ENCODE measurements around the gene SLC33A1.

SLC33A1 gene

DNA sequence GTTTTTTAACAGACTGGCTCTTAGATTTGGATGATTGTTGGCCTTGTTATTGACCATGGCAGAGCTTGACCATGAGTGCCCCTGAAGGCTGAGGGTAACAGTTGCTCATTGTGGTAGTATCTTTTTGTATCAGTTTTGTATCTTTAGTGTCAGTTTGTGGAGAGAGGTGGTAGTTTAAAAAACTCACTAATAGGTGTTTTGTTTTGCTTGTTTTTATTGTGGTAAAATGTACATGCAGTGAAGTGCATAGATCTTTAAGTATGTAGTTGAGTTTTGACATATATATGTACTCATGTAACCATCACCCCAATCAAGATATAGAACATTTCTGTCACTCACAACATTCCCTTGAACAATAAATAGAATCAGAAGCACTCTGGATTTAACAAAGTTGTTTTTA lies 26.1 kb upstream of the SLC33A1 start:
- no peak overlapping the region for H3K27ac ChIP-seq (ENCODE audit: low read depth in 2 of 2, low read length in 2 of 2)
- no peaks in the 10 kb centered on the region for H3K4me1 ChIP-seq (ENCODE audit: control insufficient read depth in 2 of 2, insufficient read depth in 2 of 2, low read length in 2 of 2)
- no peaks in the 10 kb centered on the region for H3K36me3 ChIP-seq (ENCODE audit: control insufficient read depth in 2 of 2, insufficient read depth in 2 of 2, low read length in 2 of 2)
- H3K4me3 ChIP-seq (ENCODE audit: low read length in 2 of 2), result no peak overlapping the region
- no peaks in the 10 kb centered on the region for H3K9me3 ChIP-seq (ENCODE audit: control insufficient read depth in 2 of 2, low read length in 2 of 2)
- H3K27me3 ChIP-seq (ENCODE audit: control insufficient read depth in 2 of 2, insufficient read depth in 2 of 2, low read length in 2 of 2), result no peaks in the 10 kb centered on the region
- H3K9ac ChIP-seq (ENCODE audit: low read depth in 1 of 2, low read length in 2 of 2), result no peak overlapping the region

DNA sequence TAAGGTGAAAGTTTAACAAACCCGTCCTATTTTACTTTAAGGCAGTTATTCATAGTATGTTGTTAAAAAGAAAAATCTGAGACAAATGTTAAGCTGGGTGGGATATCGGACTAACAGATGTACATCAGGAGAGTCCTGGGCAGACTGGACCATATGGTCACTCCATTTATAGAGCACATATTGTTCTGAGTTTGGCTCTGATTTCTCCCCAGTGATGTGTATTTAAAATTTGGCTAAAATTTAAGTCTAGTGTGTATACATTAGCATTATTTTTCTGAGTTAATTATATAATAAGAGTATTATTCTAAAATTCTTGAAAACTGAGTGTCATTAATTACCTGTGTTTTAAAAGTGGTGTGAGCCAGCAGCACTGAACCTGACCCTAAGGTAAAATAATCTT lies 22.3 kb upstream of the SLC33A1 start:
- Histone ChIP-seq H3K9ac (ENCODE audit: low read depth in 1 of 2, low read length in 2 of 2) (no peak overlapping the region), H3K27ac (ENCODE audit: low read depth in 2 of 2, low read length in 2 of 2) (no peak overlapping the region), H3K27me3 (ENCODE audit: control insufficient read depth in 2 of 2, insufficient read depth in 2 of 2, low read length in 2 of 2) (no peaks in the 10 kb centered on the region), H3K9me3 (ENCODE audit: control insufficient read depth in 2 of 2, low read length in 2 of 2) (no peaks in the 10 kb centered on the region), H3K36me3 (ENCODE audit: control insufficient read depth in 2 of 2, insufficient read depth in 2 of 2, low read length in 2 of 2) (no peaks in the 10 kb centered on the region), H3K4me3 (ENCODE audit: low read length in 2 of 2) (no peak overlapping the region), H3K4me1 (ENCODE audit: control insufficient read depth in 2 of 2, insufficient read depth in 2 of 2, low read length in 2 of 2) (peaks cover 0 to 4% of the 10 kb centered on the region in 2 donors)

DNA sequence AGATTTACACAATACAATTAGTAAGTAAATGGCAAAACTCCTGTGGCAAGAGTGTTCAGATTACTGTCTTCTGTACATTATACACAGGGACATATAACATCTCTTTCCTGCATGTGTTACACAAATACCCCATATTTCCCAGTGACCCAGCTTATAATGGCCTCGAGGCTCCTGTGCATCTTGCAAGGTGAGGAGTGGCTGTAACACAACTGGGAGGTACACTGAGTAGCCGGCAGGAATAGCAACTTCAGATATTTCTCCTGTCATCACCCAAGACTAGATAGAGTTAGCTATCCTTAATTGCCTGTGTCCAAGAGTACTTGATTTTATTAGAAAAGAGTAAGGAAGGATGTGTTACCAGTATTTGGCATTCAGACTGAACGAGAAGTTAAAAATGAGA lies 21.8 kb upstream of the SLC33A1 start:
- H3K9me3 ChIP-seq (ENCODE audit: control insufficient read depth in 2 of 2, low read length in 2 of 2), result no peaks in the 10 kb centered on the region
- H3K36me3 ChIP-seq (ENCODE audit: control insufficient read depth in 2 of 2, insufficient read depth in 2 of 2, low read length in 2 of 2), result no peaks in the 10 kb centered on the region
- H3K4me1 ChIP-seq (ENCODE audit: control insufficient read depth in 2 of 2, insufficient read depth in 2 of 2, low read length in 2 of 2), result peaks cover 0 to 4% of the 10 kb centered on the region in 2 donors
- H3K4me3 ChIP-seq (ENCODE audit: low read length in 2 of 2), result no peak overlapping the region
- H3K27ac ChIP-seq (ENCODE audit: low read depth in 2 of 2, low read length in 2 of 2), result no peak overlapping the region
- no peak overlapping the region for H3K9ac ChIP-seq (ENCODE audit: low read depth in 1 of 2, low read length in 2 of 2)
- H3K27me3 ChIP-seq (ENCODE audit: control insufficient read depth in 2 of 2, insufficient read depth in 2 of 2, low read length in 2 of 2), result no peaks in the 10 kb centered on the region

DNA sequence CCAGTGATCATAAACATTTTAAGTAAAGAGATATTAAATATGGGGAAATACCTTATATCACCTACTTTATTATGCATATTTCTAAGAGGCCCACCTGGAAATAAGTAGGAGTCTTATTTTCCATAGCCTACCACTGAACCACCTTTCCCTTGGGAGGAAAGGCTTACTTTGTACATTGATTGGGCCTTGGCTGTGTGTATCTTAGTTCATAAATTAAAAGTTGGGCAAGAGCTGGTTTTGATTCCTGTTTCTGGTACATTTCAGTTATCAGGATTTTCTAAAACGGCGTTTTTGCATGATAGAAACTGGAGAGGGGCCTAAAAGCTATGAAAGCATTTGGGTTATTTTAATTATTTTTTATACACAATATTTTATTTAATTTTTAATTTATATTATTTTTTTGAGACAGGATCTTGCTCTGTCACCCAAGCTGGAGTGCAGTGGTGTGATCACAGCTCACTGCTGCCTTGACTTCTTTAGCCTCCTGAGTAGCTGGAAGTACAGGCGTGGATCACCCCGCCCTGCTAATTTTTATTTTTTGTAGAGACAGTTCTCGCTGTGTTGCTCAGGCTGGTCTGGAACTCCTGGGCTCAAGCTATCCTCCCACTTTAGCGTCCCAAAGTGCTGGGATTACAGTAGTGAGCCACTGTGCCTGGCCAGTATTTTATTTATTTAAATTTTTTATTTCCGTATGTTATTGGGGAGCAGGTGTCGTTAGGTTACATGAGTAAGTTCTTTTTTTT lies 18.8 kb upstream of the SLC33A1 start:
- H3K36me3 ChIP-seq (ENCODE audit: control insufficient read depth in 2 of 2, insufficient read depth in 2 of 2, low read length in 2 of 2), result no peaks in the 10 kb centered on the region
- no peaks in the 10 kb centered on the region for H3K9me3 ChIP-seq (ENCODE audit: control insufficient read depth in 2 of 2, low read length in 2 of 2)
- no peaks in the 10 kb centered on the region for H3K27me3 ChIP-seq (ENCODE audit: control insufficient read depth in 2 of 2, insufficient read depth in 2 of 2, low read length in 2 of 2)
- H3K4me3 ChIP-seq (ENCODE audit: low read length in 2 of 2), result no peak overlapping the region
- peaks cover 4 to 8% of the 10 kb centered on the region in 2 donors for H3K4me1 ChIP-seq (ENCODE audit: control insufficient read depth in 2 of 2, insufficient read depth in 2 of 2, low read length in 2 of 2)
- H3K27ac ChIP-seq (ENCODE audit: low read depth in 2 of 2, low read length in 2 of 2), result no peak overlapping the region
- H3K9ac ChIP-seq (ENCODE audit: low read depth in 1 of 2, low read length in 2 of 2), result no peak overlapping the region

DNA sequence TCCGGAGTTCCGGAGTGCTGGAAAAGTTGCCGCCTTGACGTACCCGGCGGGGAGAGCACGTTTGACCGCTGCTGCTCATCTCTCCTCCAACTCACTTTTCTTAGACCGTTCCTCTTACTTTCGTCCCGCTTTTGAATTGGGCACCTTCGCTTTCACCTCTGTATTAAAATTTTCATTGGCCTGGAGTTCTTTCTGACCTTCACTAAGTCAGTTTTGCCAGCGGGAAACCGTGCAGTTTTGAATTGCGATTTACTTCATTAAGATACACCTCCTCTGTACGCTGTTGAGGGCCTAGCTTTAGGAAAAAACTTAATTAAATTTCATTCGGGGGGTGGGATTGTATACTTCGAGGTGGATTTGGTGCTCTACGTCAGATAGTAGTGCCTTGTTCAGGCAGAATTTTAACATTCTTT lies 17.5 kb upstream of the SLC33A1 start:
- Histone ChIP-seq H3K27ac (ENCODE audit: low read depth in 2 of 2, low read length in 2 of 2) (peak overlapping the region; percentile 90 to 92), H3K9me3 (ENCODE audit: control insufficient read depth in 2 of 2, low read length in 2 of 2) (no peaks in the 10 kb centered on the region), H3K9ac (ENCODE audit: low read depth in 1 of 2, low read length in 2 of 2) (peak overlapping the region; percentile 77 to 91), H3K36me3 (ENCODE audit: control insufficient read depth in 2 of 2, insufficient read depth in 2 of 2, low read length in 2 of 2) (no peaks in the 10 kb centered on the region), H3K4me1 (ENCODE audit: control insufficient read depth in 2 of 2, insufficient read depth in 2 of 2, low read length in 2 of 2) (peaks cover 4 to 8% of the 10 kb centered on the region in 2 donors), H3K27me3 (ENCODE audit: control insufficient read depth in 2 of 2, insufficient read depth in 2 of 2, low read length in 2 of 2) (no peaks in the 10 kb centered on the region), H3K4me3 (ENCODE audit: low read length in 2 of 2) (peak overlapping the region; percentile 86 to 92)

DNA sequence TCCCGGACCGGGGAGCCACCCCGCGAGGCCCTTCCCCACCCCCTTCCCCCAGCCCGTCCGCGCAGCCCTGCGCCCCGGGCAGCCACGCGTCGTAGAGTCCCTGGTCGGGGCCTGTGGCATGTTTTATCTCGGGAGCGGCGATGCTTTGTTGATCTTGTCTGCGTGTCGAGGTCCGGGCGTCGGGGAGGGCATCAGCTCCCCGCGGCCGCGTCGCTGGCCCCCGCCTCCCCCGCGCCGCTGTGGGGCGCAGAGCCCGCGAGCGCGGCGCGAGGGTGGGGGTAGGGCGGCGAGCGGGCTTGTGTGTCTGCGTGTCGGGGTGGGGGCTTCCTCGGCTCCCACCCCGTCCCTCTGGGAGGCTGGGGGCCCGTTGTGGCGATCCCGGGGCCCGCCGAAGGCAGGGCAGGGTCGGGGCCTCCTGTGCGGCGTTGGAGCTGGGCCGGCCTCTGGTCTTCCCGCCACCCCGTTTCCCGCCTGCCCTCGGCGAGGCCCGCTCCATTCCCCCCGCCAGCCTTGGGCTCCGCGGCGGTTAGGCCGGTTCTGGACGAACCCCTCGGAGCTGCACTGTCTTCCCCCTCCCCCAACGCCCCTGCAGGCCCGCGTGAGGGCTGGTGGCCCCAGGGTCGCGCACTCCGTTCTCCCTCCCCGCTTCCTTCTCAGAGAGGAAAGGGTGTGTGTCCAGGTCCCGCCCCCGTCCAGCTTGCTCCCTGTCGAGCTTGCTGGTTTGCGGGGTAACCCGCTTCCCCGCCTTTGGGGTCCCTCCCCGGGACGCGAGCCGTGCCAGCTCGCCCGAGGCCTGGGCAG lies 16.9 kb upstream of the SLC33A1 start:
- no peaks in the 10 kb centered on the region for H3K9me3 ChIP-seq (ENCODE audit: control insufficient read depth in 2 of 2, low read length in 2 of 2)
- H3K36me3 ChIP-seq (ENCODE audit: control insufficient read depth in 2 of 2, insufficient read depth in 2 of 2, low read length in 2 of 2), result no peaks in the 10 kb centered on the region
- no peaks in the 10 kb centered on the region for H3K27me3 ChIP-seq (ENCODE audit: control insufficient read depth in 2 of 2, insufficient read depth in 2 of 2, low read length in 2 of 2)
- H3K4me3 ChIP-seq (ENCODE audit: low read length in 2 of 2), result peak overlapping the region; percentile 86 to 92
- H3K27ac ChIP-seq (ENCODE audit: low read depth in 2 of 2, low read length in 2 of 2), result peak overlapping the region; percentile 90 to 92
- H3K9ac ChIP-seq (ENCODE audit: low read depth in 1 of 2, low read length in 2 of 2), result peak overlapping the region; percentile 77 to 91
- peaks cover 4 to 8% of the 10 kb centered on the region in 2 donors for H3K4me1 ChIP-seq (ENCODE audit: control insufficient read depth in 2 of 2, insufficient read depth in 2 of 2, low read length in 2 of 2)

DNA sequence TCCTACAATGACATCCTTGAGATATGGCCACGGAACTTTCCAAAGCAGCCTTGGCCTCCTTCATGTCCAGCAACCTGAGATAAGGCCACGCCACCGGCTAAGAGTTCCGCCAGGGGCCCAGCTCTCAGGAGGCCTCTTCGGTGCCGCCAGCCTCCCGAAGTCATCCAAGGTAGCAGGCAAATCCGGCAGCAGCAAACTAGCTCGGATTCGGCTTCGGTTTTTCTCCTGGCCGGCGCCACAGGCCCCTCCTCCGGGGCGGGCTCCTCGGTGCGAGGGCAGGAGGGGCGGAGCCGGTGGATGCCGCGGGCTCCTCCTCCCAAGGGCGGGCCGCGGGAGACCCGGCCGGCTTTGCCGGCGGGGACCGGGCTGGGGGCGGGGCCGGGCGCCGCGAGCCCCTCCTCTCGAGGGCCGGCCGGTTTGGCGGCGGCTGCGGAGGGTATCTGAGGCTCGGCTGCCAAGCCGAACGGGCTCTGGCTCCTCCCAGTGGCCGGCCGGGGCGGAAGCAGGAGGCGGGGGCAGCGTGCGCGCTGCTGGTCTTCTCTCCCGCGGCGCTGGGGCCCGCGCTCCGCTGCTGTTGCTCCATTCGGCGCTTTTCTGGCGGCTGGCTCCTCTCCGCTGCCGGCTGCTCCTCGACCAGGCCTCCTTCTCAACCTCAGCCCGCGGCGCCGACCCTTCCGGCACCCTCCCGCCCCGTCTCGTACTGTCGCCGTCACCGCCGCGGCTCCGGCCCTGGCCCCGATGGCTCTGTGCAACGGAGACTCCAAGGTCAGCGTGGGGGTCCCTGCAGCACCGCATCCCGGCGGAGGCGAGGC lies 16.1 kb upstream of the SLC33A1 start, which contains the start of gene GMPS:
Gene GMPS (plus strand): TSS at position 518 of the 812 bp plus-strand sequence. CDS start 221 bp downstream, at position 739.
- H3K9me3 ChIP-seq (ENCODE audit: control insufficient read depth in 2 of 2, low read length in 2 of 2), result no peaks in the 10 kb centered on the region
- peak within 1 kb of the TSS; percentile 90 to 92 for H3K27ac ChIP-seq (ENCODE audit: low read depth in 2 of 2, low read length in 2 of 2)
- peaks cover 4 to 8% of the 10 kb centered on the region in 2 donors for H3K4me1 ChIP-seq (ENCODE audit: control insufficient read depth in 2 of 2, insufficient read depth in 2 of 2, low read length in 2 of 2)
- H3K36me3 ChIP-seq (ENCODE audit: control insufficient read depth in 2 of 2, insufficient read depth in 2 of 2, low read length in 2 of 2), result no peaks in the 10 kb centered on the region
- peak within 1 kb of the TSS; percentile 86 to 92 for H3K4me3 ChIP-seq (ENCODE audit: low read length in 2 of 2)
- H3K9ac ChIP-seq (ENCODE audit: low read depth in 1 of 2, low read length in 2 of 2), result peak within 1 kb of the TSS; percentile 84 to 91
- no peaks in the 10 kb centered on the region for H3K27me3 ChIP-seq (ENCODE audit: control insufficient read depth in 2 of 2, insufficient read depth in 2 of 2, low read length in 2 of 2)

DNA sequence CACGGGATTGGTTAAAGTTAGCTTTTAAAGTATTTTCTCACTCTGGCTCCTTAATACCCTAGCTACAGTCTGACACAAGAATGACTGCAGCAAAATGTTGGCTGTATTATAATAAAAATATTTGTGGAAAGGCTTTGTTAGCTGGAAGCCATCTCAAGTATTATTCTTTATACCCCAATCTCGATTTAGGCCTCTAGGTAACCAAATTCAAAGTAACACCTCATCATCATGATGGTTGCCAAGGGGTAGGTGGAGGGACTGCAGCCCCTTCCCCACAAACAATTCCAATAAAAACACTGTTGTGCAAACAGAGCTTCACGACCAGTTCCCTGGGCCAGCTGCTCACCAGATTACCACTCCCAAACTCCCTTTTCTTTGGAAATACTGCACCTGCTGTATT lies 15.5 kb upstream of the SLC33A1 start:
- Histone ChIP-seq H3K4me3 (ENCODE audit: low read length in 2 of 2) (peak overlapping the region; percentile 72 to 85), H3K4me1 (ENCODE audit: control insufficient read depth in 2 of 2, insufficient read depth in 2 of 2, low read length in 2 of 2) (peaks cover 4 to 8% of the 10 kb centered on the region in 2 donors), H3K9me3 (ENCODE audit: control insufficient read depth in 2 of 2, low read length in 2 of 2) (no peaks in the 10 kb centered on the region), H3K36me3 (ENCODE audit: control insufficient read depth in 2 of 2, insufficient read depth in 2 of 2, low read length in 2 of 2) (no peaks in the 10 kb centered on the region), H3K9ac (ENCODE audit: low read depth in 1 of 2, low read length in 2 of 2) (peak overlapping the region; percentile 82 to 84), H3K27ac (ENCODE audit: low read depth in 2 of 2, low read length in 2 of 2) (peak overlapping the region; percentile 87 to 89), H3K27me3 (ENCODE audit: control insufficient read depth in 2 of 2, insufficient read depth in 2 of 2, low read length in 2 of 2) (no peaks in the 10 kb centered on the region)

DNA sequence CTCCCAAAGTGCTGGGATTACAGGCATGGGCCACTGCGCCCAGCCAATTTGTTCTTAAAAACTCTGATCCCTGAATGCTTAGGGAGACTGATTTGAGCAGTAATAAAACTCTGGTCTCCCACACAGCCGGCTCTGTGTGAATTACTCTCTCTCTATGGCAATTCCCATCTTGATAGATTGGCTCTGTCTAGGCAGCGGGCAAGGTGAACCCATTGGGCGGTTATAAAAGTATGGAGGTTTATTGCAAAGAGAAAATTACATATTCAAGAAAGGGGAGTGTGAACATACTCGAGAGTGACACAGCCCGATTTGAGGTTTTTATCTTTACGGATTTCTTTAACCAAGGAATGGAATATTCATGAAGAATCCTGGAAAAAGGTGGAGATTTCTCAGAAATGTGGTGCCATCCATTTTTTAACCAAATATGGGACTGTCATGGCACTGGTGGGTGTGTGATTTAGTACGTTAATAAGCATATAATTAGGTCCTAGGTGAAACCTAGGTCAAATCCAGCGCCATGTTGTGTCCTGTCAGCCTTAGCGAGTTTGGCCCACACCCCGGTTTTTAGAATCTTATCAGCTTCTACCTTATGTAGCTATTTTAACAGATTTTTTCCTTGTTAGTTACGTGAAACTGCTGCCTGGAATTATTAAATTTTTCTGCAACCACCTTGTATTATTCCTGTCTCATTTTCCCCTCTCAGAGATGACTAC lies 9.0 kb upstream of the SLC33A1 start:
- Histone ChIP-seq H3K36me3 (ENCODE audit: control insufficient read depth in 2 of 2, insufficient read depth in 2 of 2, low read length in 2 of 2) (no peaks in the 10 kb centered on the region), H3K27me3 (ENCODE audit: control insufficient read depth in 2 of 2, insufficient read depth in 2 of 2, low read length in 2 of 2) (no peaks in the 10 kb centered on the region), H3K4me3 (ENCODE audit: low read length in 2 of 2) (no peak overlapping the region), H3K4me1 (ENCODE audit: control insufficient read depth in 2 of 2, insufficient read depth in 2 of 2, low read length in 2 of 2) (no peaks in the 10 kb centered on the region), H3K9ac (ENCODE audit: low read depth in 1 of 2, low read length in 2 of 2) (no peak overlapping the region), H3K27ac (ENCODE audit: low read depth in 2 of 2, low read length in 2 of 2) (no peak overlapping the region), H3K9me3 (ENCODE audit: control insufficient read depth in 2 of 2, low read length in 2 of 2) (no peaks in the 10 kb centered on the region)
